HepG2 (cell line): ENCODE measurements around the gene ELOVL6. TPM values are rescaled to one million over a fixed set of nuclear protein-coding genes. Genes with fewer than 3 reads are reported as not detected.

Experiments used
- ATAC-seq: fragments of 200-7000 bp; cut with Tn5 transposase; 3 replicates; pipeline ENCODE4 v1.9.1; 2020; ENCODE audit warnings: mild to moderate bottlenecking, moderate library complexity
- BruUV-seq: library from RNA; stranded (reverse); fragments of 400-500 nt; replicated peaks from 2 replicates; lab custom pipeline; 2021; lab: Mats Ljungman, UMichigan
- CTCF ChIA-PET: fragments of 300-600 bp; formaldehyde crosslinking; extraction: SDS; loops from one replicate; lab custom pipeline; 2021; ENCODE audit warnings: low total read pairs, inconsistent platforms, low intra/inter-chr PET ratio; lab: Yijun Ruan, JAX
- POLR2A ChIA-PET: fragments of 350-600 bp; sonication (Branson Sonifier 250); formaldehyde crosslinking; loops from one replicate; lab custom pipeline; 2020; ENCODE audit warnings: antibody characterized with exemption, inconsistent platforms; lab: Yijun Ruan, JAX
- DNase-seq: peaks from one replicate; pipeline ENCODE4 v3.0.0-alpha.2; 2015; ENCODE audit warnings: low spot score
- FAIRE-seq: peaks from 3 replicates; lab custom pipeline; 2011; peaks lifted over from hg19 to GRCh38; lab: Jason Lieb, UNC
- H2AFZ ChIP-seq: one replicate; pipeline ENCODE4 v1.6.1; 2011; ENCODE audit warnings: low read length, inconsistent platforms
- H3K27ac ChIP-seq: fragments of 300-600 bp; 3 replicates; pipeline ENCODE4 v1.8.0; 2011; ENCODE audit warnings: mixed run types, mild to moderate bottlenecking, mixed read lengths, low read length, inconsistent platforms; ENCODE audit not compliant: insufficient read depth; ENCODE audit errors: extremely low read length
- H3K27me3 ChIP-seq, 2 experiments: fragments of 200-600 bp in 1 of 2; 2 replicates in 1 of 2; 3 replicates in 1 of 2; pipeline versions ENCODE4 v1.6.0 to v1.8.0; 2011; ENCODE audit warnings: low read length in 2 of 2, mild to moderate bottlenecking in 2 of 2, moderate library complexity in 2 of 2, inconsistent platforms in 1 of 2; ENCODE audit not compliant: insufficient read depth in 2 of 2, control insufficient read depth in 1 of 2
- H3K36me3 ChIP-seq, 2 experiments: fragments of 200-600 bp in 1 of 2; replicated peaks in 1 of 2; 2 replicates in 1 of 2; 3 replicates in 1 of 2; pipeline versions ENCODE4 v1.5.1 to v1.8.0; 2011; ENCODE audit warnings: low read length in 2 of 2, inconsistent platforms in 1 of 2; ENCODE audit not compliant: insufficient read depth in 2 of 2, control insufficient read depth in 1 of 2
- H3K4me1 ChIP-seq: 2 replicates; pipeline ENCODE4 v1.5.1; 2012; ENCODE audit warnings: low read length, inconsistent platforms; ENCODE audit not compliant: insufficient read depth
- H3K4me2 ChIP-seq: 2 replicates; pipeline ENCODE4 v1.6.0; 2011; ENCODE audit warnings: low read depth, low read length, inconsistent platforms
- H3K4me3 ChIP-seq, 3 experiments: fragments of 200-600 bp in 1 of 3; sonication (generic), shearing (Covaris generic) in 1 of 3; replicated peaks in 1 of 3; 2 replicates each; pipeline ENCODE4 v1.5.1; 2011 to 2016; ENCODE audit warnings: low read length in 3 of 3, inconsistent platforms in 2 of 3, low read depth in 2 of 3, mild to moderate bottlenecking in 2 of 3, control low read depth in 1 of 3, mixed read lengths in 1 of 3; ENCODE audit not compliant: insufficient read depth in 1 of 3
- H3K79me2 ChIP-seq: one replicate; pipeline ENCODE4 v1.6.1; 2011; ENCODE audit warnings: low read length, inconsistent platforms; ENCODE audit not compliant: insufficient read depth
- H3K9ac ChIP-seq: 2 replicates; pipeline ENCODE4 v1.6.0; 2011; ENCODE audit warnings: mild to moderate bottlenecking, low read depth, low read length, inconsistent platforms; ENCODE audit not compliant: insufficient read depth
- H3K9me3 ChIP-seq: 2 replicates; pipeline ENCODE4 v1.5.1; 2012; ENCODE audit warnings: mild to moderate bottlenecking, low read length
- H4K20me1 ChIP-seq: 2 replicates; pipeline ENCODE4 v1.6.0; 2011; ENCODE audit warnings: inconsistent platforms, mild to moderate bottlenecking, low read length, moderate library complexity; ENCODE audit not compliant: insufficient read depth
- CREB1 ChIP-seq, 2 experiments: fragments of 450-650 bp in 1 of 2; IDR thresholded peaks; 2 replicates each; pipeline ENCODE4 v1.6.1; 2016 to 2017; ENCODE audit warnings: control low read depth in 1 of 2, mild to moderate bottlenecking in 1 of 2, missing compliant biosample characterization in 1 of 2, missing genetic modification characterization in 1 of 2
- KLF11 ChIP-seq: IDR thresholded peaks from 2 replicates; pipeline ENCODE4 v1.6.1; 2016; ENCODE audit warnings: missing compliant biosample characterization
- POLR2G ChIP-seq: fragments of 200-400 bp; formaldehyde crosslinking; IDR thresholded peaks from 2 replicates; pipeline ENCODE4 v1.6.1; 2018; ENCODE audit warnings: mild to moderate bottlenecking, low read depth, low read length, moderate library complexity
- SETDB1 ChIP-seq: sonication (generic); formaldehyde crosslinking; IDR thresholded peaks from 2 replicates; pipeline ENCODE4 v1.5.1; 2020; ENCODE audit warnings: missing genetic modification reagents, mild to moderate bottlenecking, borderline replicate concordance
- SIN3B ChIP-seq: fragments of 150-350 bp; IDR thresholded peaks from 2 replicates; pipeline ENCODE4 v1.6.1; 2014; ENCODE audit warnings: low read length
- STAT5B ChIP-seq: sonication (generic); formaldehyde crosslinking; IDR thresholded peaks from 2 replicates; pipeline ENCODE4 v1.4.0; 2020; ENCODE audit warnings: missing genetic modification reagents
- TBP ChIP-seq: sonication (generic); formaldehyde crosslinking; IDR thresholded peaks from 2 replicates; pipeline ENCODE4 v1.5.0; 2020; ENCODE audit warnings: missing genetic modification reagents
- TCF12 ChIP-seq, 2 experiments: fragments of 450-650 bp in 1 of 2; sonication (generic) in 1 of 2; formaldehyde crosslinking in 1 of 2; IDR thresholded peaks; 2 replicates each; pipeline versions ENCODE4 v1.6.1 to v1.8.0; 2017 to 2022; ENCODE audit warnings: antibody characterized with exemption in 1 of 2, mild to moderate bottlenecking in 1 of 2, missing genetic modification reagents in 1 of 2, moderate library complexity in 1 of 2
- ZFX ChIP-seq: sonication (generic); formaldehyde crosslinking; IDR thresholded peaks from 2 replicates; pipeline ENCODE4 v1.4.0; 2020; ENCODE audit warnings: mild to moderate bottlenecking, low read depth, missing genetic modification reagents, moderate library complexity
- ZFY ChIP-seq: sonication (generic); formaldehyde crosslinking; IDR thresholded peaks from 2 replicates; pipeline ENCODE4 v1.4.0; 2020; ENCODE audit warnings: missing genetic modification reagents
- ZKSCAN1 ChIP-seq: fragments of 150-350 bp; IDR thresholded peaks from 2 replicates; pipeline ENCODE4 v1.6.1; 2014; ENCODE audit warnings: low read length
- ZNF891 ChIP-seq: sonication (generic); formaldehyde crosslinking; IDR thresholded peaks from 2 replicates; pipeline ENCODE4 v1.5.0; 2020; ENCODE audit warnings: mild to moderate bottlenecking, missing genetic modification reagents
- WGBS: methylation state at CpG from one replicate; pipeline ENCODE4 v1.1.6; 2017; ENCODE audit warnings: low lambda C conversion rate; 5-methylcytosine and 5-hydroxymethylcytosine counted together
- in situ Hi-C: cut with HindIII; loops from 2 replicates; pipeline ENCODE4 v1.10.0; 2017; ENCODE audit warnings: low pct_unique_long_range_greater_than_20kb; ENCODE audit not compliant: extremely low pct_ligation_motif_present
- intact Hi-C: fragments of 100-400 bp; cut with micrococcal nuclease; formaldehyde crosslinking; loops from one replicate; pipeline ENCODE4 v1.10.0; 2022; ENCODE audit not compliant: unreplicated experiment
- polyA plus RNA-seq, 8 experiments: library from polyadenylated mRNA; depleted of rRNA in 3 of 8; stranded (reverse) in 7 of 8; unstranded in 1 of 8; fragments of >200 nt; fragmentation: Illumina TruSeq in 4 of 8; extraction: Trizol in 4 of 8; gene quantifications; 2 replicates each; pipeline versions ENCODE4 v1.2.1 to v1.2.3, GENCODE V29; 2011 to 2016; ENCODE audit warnings: low read depth in 4 of 8, missing spikeins in 1 of 8, mixed read lengths in 1 of 8; ENCODE audit not compliant: insufficient read depth in 1 of 8
- total RNA-seq, 5 experiments: library from RNA; depleted of rRNA; stranded (reverse); fragments of >200 nt; fragmentation: Illumina TruSeq; extraction: Trizol; gene quantifications; 2 replicates each; pipeline ENCODE4 v1.2.3, GENCODE V29; 2016; ENCODE audit warnings: low read depth in 1 of 5
- TF ChIP-seq, protein P1 (sequence below): sonication (generic); formaldehyde crosslinking; conservative IDR thresholded peaks from 2 replicates; pipeline ENCODE4 v1.4.0; 2020; ENCODE audit warnings: mild to moderate bottlenecking, missing genetic modification reagents, moderate library complexity
- TF ChIP-seq, protein P2 (sequence below), 2 experiments: sonication (generic) in 1 of 2; formaldehyde crosslinking in 1 of 2; IDR thresholded peaks; 2 replicates each; pipeline versions ENCODE4 v1.6.1 to v1.9.0; 2014 to 2022; ENCODE audit warnings: antibody characterized with exemption in 1 of 2, borderline replicate concordance in 1 of 2, inconsistent platforms in 1 of 2, low read depth in 1 of 2, missing genetic modification reagents in 1 of 2

Gene ELOVL6
- total and polyA plus RNA-seq, 2 of the 13 experiments (the other 11 are each of a cell fraction or from before 2014, with no cell fraction given) = 14.1 to 23.2 TPM

DNA sequence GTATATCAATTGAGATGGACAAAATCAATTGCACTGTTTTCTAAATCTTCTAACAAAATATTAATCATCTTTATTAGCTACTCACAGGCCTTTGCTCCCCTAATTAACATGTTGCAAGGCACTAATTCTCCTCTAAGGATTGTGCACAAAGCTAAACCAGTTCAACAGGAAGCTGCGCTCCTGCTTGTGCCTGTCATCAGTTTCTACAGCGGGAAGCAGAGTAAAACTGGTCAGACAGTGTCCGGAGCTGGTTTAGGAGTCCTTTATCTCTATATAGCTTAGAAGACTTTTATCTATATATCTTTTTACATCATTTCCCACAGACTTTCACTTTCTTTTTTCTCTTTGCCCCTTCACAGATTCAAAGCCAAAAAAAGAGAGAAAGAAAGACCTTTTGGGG lies 79.1 kb downstream of the ELOVL6 start (continued):
- TF ChIP-seq, protein P1, sequence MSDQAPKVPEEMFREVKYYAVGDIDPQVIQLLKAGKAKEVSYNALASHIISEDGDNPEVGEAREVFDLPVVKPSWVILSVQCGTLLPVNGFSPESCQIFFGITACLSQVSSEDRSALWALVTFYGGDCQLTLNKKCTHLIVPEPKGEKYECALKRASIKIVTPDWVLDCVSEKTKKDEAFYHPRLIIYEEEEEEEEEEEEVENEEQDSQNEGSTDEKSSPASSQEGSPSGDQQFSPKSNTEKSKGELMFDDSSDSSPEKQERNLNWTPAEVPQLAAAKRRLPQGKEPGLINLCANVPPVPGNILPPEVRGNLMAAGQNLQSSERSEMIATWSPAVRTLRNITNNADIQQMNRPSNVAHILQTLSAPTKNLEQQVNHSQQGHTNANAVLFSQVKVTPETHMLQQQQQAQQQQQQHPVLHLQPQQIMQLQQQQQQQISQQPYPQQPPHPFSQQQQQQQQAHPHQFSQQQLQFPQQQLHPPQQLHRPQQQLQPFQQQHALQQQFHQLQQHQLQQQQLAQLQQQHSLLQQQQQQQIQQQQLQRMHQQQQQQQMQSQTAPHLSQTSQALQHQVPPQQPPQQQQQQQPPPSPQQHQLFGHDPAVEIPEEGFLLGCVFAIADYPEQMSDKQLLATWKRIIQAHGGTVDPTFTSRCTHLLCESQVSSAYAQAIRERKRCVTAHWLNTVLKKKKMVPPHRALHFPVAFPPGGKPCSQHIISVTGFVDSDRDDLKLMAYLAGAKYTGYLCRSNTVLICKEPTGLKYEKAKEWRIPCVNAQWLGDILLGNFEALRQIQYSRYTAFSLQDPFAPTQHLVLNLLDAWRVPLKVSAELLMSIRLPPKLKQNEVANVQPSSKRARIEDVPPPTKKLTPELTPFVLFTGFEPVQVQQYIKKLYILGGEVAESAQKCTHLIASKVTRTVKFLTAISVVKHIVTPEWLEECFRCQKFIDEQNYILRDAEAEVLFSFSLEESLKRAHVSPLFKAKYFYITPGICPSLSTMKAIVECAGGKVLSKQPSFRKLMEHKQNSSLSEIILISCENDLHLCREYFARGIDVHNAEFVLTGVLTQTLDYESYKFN (CRISPR knock-in tag) = no peak
- TF ChIP-seq TCF12 (IDR thresholded peaks at IDR 0.05) (no peak), TCF12 (CRISPR knock-in tag; IDR thresholded peaks at IDR 0.05) (no peak), ZNF891 (CRISPR knock-in tag) (no peak), SETDB1 (CRISPR knock-in tag) (no peak), SIN3B (no peak), KLF11 (CRISPR knock-in tag) (no peak), CREB1 (IDR thresholded peaks at IDR 0.05) (no peak), CREB1 (CRISPR knock-in tag; IDR thresholded peaks at IDR 0.05) (no peak)
- TF ChIP-seq, all 625 proteins: peak for 0

DNA sequence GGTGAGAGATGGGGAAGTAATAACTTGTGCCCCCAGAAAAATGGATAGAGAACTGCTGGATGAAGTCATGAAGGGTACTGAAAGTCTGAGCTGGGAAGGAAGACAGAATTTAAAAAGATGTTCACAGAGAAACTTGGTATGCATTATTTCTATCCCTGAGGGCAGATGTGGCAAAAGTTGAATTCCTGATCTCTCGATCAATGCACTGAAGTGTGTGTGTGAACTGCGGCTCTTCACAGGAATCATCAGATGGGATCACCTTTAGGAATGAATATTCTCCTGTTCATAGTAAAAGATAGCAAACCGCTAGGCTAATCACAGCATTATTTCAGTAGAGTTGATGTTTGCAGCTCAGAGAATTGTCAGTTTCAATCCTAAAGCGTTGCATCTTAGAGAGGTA lies 86.4 kb downstream of the ELOVL6 start:
- Histone ChIP-seq H4K20me1 (no peaks in the 10 kb centered on the region; the same call in 1 of the 2 replicates), H3K9ac (no peak overlapping the region), H3K27me3 (no peaks in the 10 kb centered on the region), H3K27ac (no peak overlapping the region), H3K9me3 (no peaks in the 10 kb centered on the region), H3K36me3 (peaks cover 0 to 5% of the 10 kb centered on the region in 2 experiments; a peak in 1 of 5 replicates), H3K79me2 (no peaks in the 10 kb centered on the region), H2AFZ (no peak overlapping the region), H3K4me3 (no peak overlapping the region), H3K4me1 (peaks cover 4% of the 10 kb centered on the region), H3K4me2 (no peak overlapping the region)
- CTCF ChIA-PET = no interaction called here
- DNase-seq (no peak), FAIRE-seq (no peak), ATAC-seq (no peak)
- POLR2A ChIA-PET = no interaction called here
- intact Hi-C loops (no loop called here), in situ Hi-C loops (no loop called here)
- WGBS = 95% methylated on average over 4 of the region's 4 CpGs
- no TSS peak for BruUV-seq
- no peak for TF ChIP-seq TBP (CRISPR knock-in tag)
- TF ChIP-seq POLR2G = no peak
- no peak for TF ChIP-seq ZKSCAN1
- TF ChIP-seq STAT5B (CRISPR knock-in tag) = no peak
- no peak for TF ChIP-seq ZFY (CRISPR knock-in tag)
- TF ChIP-seq ZFX (CRISPR knock-in tag) = no peak
- TF ChIP-seq, protein P2, sequence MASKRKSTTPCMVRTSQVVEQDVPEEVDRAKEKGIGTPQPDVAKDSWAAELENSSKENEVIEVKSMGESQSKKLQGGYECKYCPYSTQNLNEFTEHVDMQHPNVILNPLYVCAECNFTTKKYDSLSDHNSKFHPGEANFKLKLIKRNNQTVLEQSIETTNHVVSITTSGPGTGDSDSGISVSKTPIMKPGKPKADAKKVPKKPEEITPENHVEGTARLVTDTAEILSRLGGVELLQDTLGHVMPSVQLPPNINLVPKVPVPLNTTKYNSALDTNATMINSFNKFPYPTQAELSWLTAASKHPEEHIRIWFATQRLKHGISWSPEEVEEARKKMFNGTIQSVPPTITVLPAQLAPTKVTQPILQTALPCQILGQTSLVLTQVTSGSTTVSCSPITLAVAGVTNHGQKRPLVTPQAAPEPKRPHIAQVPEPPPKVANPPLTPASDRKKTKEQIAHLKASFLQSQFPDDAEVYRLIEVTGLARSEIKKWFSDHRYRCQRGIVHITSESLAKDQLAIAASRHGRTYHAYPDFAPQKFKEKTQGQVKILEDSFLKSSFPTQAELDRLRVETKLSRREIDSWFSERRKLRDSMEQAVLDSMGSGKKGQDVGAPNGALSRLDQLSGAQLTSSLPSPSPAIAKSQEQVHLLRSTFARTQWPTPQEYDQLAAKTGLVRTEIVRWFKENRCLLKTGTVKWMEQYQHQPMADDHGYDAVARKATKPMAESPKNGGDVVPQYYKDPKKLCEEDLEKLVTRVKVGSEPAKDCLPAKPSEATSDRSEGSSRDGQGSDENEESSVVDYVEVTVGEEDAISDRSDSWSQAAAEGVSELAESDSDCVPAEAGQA (IDR thresholded peaks at IDR 0.05; ENCODE audit: low read depth) = no peak
- TF ChIP-seq, protein P2 (CRISPR knock-in tag; IDR thresholded peaks at IDR 0.05; ENCODE audit: borderline replicate concordance) = no peak
